OCI-LY7 (cell line): ENCODE data around the gene MT4.

ENCODE experiments used
- CTCF ChIP-seq: fragments of 200-600 bp; sonication (generic); conservative IDR thresholded peaks from 2 replicates; pipeline ENCODE4 v1.5.1; 2014; ENCODE audit warnings: mild to moderate bottlenecking, antibody characterized with exemption, low read length, moderate library complexity, mixed read lengths
- EZH2phosphoT487 ChIP-seq: fragments of 200-600 bp; sonication (generic); IDR thresholded peaks from 2 replicates; pipeline ENCODE4 v1.6.1; 2018; ENCODE audit warnings: low read depth, borderline replicate concordance, mild to moderate bottlenecking, mixed run types, antibody characterized with exemption, low read length, moderate library complexity, mixed read lengths

- no peak for TF ChIP-seq CTCF
- TF ChIP-seq EZH2phosphoT487, result no peak
Observed at GRCh38 chr16:56614549-56614991, 49.7 kb downstream of the MT4 start.
